NCI-H2171 (cell line): ENCODE results near the gene AKAP11.

Source experiments
- DNase-seq: peaks from one replicate; lab custom pipeline; 2025; lab: John Stamatoyannopoulos, UW

The AKAP11 gene

DNA sequence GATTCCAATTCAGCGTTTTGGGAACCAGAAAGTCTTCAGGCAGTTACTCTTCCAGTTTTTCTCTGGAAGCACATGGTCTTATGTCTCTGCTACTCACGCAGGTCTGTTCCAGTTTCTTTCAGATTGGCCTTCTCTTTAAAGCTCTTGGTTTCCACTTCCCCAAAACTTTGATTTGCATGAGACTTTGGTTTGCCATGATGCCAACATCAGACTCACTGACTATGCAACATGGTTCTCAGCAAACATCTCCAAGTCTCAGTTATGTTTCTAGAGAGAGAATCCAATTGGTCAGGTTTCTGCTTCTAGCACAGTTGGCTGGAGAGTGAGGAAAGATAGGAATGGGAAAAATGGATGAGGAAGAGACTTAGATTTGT, 3.1 kb downstream of the AKAP11 start:
- no peak for DNase-seq

DNA sequence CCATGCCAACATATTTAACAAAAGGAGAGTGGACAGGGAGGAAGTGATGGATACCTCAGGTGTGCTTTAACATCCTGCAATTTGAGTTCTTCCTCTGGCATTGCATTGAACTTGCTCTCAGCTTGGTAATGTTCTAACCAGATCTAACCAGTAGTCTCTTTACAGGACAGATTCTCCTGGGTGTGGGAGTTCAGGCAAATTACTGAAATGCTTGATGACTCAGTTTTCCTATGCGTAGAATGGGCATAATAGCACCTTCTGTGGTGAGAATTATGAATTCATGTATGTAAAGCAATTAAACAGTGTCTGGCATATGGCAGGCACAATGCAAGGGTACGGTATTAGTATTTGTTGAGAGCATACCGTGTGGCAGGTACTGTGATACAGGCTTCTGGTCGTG, 3.6 kb downstream of the AKAP11 start:
- no peak for DNase-seq

GRCh38 chr13:42276683-42277082, 4.7 kb downstream of the AKAP11 start:
- no peak for DNase-seq

- no peak for DNase-seq
Measured at GRCh38 chr13:42277618-42278276, 5.8 kb downstream of the AKAP11 start.

DNA sequence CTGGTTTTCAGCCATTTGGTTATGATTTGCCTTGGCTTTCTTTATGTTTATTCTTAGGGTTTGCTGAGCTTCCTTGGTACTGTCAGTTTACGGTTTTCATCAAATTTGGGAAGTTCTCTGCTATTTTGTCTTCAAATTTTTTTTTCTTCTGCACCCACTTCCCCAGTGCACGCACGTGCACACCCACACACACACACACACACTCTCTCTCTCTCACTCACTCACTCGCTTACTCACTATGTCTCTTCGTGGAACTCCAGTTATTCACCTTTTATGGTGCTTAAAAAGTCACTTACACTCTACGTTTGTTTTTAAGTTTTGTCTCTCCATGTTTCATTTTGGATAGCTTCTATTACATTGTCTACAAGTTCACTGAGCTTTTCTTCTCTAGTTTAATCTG, 7.1 kb downstream of the AKAP11 start:
- DNase-seq, result no peak

DNA sequence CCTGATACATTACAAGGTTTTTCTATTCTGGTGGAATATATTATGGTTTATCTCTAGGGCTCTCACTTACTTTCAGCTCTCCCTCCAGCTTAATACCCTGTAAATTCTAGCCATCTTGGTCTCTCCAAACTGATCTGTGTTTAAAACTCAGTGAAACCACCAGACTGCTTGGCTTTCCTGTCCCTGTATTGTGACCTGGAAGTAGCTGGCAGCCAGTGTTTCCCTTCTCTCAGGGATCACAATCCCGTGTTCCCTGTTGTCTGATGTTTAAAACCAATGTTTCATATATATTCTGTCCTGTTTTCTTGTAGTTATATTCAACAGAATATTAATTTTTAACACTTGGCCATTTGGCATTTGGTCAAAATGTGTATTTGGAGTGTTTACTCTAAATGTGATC, 8.0 kb downstream of the AKAP11 start:
- no peak for DNase-seq

GRCh38 chr13:42280537-42280936, 8.6 kb downstream of the AKAP11 start:
- DNase-seq, result no peak

DNA sequence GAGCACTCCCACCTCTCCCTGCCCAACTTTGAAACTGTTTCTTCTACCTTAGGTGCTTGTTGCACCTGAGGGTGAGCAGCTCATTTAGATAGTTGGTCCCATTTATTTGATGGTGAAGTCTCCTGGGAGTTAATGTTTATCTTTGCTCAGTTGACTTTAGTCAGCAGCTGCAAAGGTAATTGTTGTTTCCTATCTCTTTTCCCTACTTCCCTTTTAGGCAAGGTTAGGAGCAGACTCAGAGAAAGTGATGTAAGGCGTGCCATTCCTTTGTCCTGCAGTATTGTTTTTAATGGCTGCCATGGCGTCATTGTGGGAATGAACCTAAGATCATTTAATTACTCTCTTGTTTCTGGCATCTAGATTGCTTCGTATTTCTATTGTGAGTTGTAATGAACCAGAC, 11.6 kb downstream of the AKAP11 start:
- DNase-seq, result no peak

DNA sequence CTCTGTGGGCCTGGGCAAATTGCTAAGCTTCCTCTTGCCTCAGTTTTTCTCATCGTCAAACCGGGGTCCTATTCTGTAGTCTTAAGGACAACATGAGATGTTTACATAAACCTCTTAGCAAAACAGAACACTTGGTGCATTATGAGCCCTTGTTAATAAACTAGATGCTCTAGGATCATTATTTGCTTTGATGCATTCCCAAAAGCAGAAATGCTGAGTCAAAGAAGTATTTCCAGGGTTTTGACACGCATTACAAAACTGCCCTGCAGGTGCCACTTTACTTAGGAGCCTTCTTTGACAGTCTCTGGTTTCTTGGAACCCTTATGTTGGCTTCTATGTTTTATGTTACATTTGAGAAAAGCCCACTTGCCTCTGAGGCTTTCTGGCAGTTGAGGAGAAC, 12.1 kb downstream of the AKAP11 start:
- no peak for DNase-seq

DNA sequence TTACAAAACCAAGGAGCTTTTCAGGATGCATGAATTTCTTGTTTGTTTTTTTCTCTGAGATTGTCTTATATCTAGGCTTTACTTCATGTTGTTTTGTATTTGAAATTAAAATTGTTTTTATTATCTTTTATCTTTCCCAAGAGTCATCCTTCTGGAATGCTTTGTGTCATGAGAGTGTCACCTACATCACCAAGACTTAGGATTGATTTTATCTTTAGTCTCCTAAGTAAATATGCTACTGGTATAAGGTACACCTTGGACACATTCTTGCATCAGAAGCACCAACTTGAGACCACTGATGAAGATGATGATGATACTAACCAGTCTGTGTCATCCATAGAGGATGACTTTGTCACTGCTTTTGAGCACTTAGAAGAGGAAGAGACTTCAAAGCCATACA, 26.4 kb downstream of the AKAP11 start:
- no peak for DNase-seq

DNA sequence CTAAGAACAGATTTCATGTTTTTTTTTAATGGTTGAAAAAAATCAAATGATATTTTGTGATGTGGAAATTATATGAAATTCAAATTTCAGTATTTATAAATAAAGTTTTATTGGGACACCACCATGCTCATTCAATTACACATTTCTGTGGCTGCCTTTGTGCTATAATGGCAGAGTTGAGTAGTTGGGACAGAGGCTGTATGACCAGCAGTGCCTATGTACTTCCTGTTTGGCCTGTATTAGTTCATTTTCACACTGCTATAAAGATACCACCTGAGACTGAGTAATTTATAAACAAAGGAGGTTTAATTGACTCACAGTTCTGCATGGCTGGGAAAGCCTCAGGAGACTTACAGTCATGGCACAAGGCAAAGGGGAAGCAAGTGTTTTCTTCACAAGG, 33.6 kb downstream of the AKAP11 start:
- DNase-seq, result no peak

GRCh38 chr13:42307461-42307860, 35.5 kb downstream of the AKAP11 start:
- DNase-seq, result no peak

DNA sequence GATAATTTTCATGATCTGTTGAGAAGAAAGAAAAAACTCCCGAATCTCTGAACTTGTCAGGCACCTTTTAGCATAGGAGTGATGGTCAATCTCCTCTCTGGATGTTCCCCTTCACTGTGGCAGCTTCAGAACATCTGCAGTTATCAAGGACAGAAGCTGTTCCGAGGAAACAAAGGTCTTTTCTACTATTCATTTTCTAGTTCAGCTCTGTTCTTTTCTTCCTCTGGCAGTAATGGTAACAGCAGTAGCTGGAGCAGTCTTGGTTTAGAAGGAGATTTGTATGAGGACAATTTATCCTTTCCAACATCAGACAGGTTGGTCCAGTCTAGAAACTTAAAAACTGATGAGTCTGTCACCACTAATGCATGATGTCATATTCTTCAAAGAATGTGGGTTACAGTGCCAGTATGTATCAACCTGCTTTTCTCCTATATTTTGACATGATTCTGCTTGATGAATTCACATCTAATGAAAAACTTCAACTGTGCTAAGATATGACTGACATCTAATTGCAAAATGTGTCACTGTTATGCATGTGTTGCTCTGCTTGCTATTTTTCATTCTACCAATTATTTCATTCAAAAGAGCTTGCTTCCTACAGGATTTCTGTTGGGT, 41.0 kb downstream of the AKAP11 start:
- no peak for DNase-seq

- DNase-seq, result no peak
Measured at GRCh38 chr13:42318570-42318969, 46.6 kb downstream of the AKAP11 start.

DNA sequence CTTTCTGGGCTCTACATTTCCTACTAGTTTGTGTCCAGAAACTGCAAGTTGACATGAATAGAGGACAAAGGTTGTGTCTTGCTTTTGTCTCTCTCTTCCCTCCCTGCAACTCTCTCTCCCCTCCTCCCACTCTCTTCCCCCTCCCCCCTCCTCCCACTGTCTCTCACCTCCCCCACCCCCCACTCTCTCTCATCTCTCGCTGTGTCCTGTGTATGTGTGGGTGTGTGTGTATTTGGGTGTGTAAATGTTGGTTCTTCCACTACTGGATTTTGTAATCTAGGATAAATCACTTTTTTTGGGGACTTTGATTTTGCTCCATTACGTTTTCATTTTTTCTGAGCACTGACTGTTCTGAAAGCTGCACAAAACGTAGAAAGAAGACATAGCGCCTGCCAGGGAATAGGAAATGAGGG, 48.4 kb downstream of the AKAP11 start:
- no peak for DNase-seq

- DNase-seq, result no peak
Measured at GRCh38 chr13:42322806-42323205, 50.9 kb downstream of the AKAP11 start.

GRCh38 chr13:42324704-42325103, 52.8 kb downstream of the AKAP11 start:
- no peak for DNase-seq

DNA sequence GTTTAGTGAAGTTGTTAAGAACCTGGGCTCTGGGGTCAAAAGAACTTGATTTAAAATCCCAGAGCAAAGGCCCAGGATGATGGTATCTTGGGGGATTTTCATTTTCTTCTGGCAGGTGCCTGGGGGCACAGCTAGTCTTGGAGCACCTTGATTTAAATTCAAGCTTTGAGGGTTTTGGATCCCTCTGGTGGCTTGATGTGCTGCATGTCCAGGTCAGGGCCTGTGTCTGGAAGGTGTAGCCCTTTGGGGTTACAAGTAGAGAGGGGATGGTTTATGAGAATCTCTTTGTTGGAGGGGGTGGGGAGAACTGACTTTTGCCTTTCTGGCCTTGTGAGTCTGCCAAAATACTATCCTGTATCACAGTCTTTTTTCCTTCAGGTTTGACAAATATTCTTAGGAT, 55.8 kb downstream of the AKAP11 start:
- DNase-seq, result no peak

GRCh38 chr13:42328672-42329071, 56.7 kb downstream of the AKAP11 start:
- no peak for DNase-seq

- DNase-seq, result no peak
Measured at GRCh38 chr13:42329239-42329638, 57.3 kb downstream of the AKAP11 start.

GRCh38 chr13:42331009-42331408, 59.1 kb downstream of the AKAP11 start:
- DNase-seq, result no peak

DNA sequence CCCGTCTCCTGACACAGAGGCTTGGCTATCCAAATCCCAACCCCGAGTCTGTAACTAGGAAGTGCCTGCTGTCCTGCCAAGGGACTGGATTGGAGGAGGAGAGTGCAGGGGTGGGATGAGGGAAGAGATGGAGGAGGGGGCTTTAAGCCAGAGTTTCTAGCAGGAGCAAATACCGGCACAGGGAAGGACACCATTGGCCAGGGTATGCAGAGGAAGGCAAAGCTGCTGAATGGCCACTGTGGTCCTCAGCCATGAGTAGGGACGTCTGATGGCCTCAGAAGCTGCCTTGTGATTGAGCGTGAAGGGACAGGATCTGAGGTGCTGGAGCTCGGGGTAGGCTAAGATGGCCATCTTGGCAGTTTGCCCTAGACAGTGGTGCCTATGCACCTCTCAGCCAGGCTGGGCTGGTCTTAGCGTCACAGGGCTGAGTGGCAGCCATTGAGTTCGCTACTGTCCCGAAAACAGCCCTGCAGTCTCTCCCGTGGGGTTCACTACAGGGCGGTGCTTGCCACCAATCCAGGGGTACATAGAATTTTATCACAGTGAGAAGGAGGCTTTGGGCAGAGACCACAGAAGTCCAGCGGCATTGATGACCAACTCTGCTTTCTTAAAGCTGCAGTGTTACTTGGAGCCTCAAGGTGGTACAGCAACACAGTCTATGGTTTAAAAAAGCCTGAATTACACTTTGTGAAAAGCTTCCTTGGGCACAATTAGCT, 61.8 kb downstream of the AKAP11 start:
- no peak for DNase-seq

DNA sequence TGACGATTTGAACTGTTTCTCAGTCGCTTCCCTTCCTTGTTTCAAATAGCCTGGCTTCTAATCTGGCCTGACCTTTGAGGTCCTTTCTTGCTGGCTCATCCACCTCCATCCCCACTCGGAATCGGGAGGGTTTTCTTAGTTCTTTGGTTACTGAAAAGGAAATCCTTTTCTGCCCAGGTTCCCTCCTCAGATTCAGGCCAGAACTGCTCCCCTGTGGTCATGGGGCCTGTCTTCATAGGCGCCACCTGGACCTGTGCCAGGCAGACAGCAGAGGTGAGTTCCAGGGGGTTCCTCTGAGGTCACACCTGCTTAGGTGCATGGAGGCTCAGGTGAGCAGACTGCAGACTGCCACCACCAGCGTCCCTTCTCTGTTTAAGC, 62.4 kb downstream of the AKAP11 start:
- peak; percentile 40 for DNase-seq
